Right forelimb (tissue), 1 donor: ENCODE results near the gene OR5AU1.

Source experiments
- DNase-seq: peaks from one replicate; pipeline ENCODE4 v3.0.0-alpha.2; 2018

OR5AU1 gene

GRCh38 chr14:21106176-21106497, 49.7 kb downstream of the OR5AU1 start:
- no peak for DNase-seq

- no peak for DNase-seq
Measured at GRCh38 chr14:21105095-21105494, 50.8 kb downstream of the OR5AU1 start.
